GM18505 (cell line): ENCODE measurements around the gene RNF183.

ENCODE experiments used
- ATAC-seq: cut with Tn5 transposase; IDR thresholded peaks from one replicate; pipeline ENCODE4 v1.9.1; 2021; ENCODE audit not compliant: unreplicated experiment
- POLR2A ChIP-seq: IDR thresholded peaks from 4 replicates; pipeline ENCODE4 v1.6.1; 2011; ENCODE audit warnings: borderline replicate concordance; ENCODE audit not compliant: insufficient read depth, insufficient read length; ENCODE audit errors: extremely low read depth

The RNF183 gene

DNA sequence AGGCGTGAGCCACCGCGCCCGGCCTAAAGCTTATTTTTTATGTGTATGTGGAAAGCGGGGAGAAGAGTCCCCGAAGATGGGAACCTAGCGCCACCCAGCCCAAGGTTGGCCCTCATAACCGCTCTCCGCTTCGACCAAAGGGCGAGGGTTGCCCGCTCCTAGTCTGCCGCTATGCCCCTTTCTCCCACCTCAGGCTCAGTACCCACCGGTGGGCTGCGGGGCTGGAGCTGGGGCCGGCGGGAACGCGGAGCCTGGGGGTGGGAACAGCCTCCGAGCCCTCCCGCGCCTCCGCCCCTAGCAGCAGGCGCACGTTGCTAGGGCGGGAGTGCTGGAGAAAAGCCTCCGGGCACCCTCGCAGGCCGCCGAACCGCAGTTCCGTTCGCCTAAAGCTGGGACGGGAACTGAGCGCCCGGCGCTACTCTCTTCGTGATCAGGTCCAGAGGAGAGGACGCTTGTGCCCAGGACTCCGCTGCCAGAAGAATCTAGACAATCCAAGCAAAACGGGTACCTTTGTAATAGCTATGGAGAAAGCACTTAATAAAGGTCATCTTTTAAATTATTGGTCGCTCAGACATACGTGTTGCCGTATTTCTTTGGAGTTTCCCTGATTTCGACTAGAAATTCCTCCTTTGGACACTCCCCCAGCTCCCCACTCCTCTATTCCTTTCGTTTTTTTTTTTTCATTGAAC lies 37.0 kb upstream of the RNF183 start, which contains the start of gene WDR31:
Gene WDR31, minus strand, starts transcription at position 265 of the 689 bp plus-strand sequence. CDS start 8,253 bp downstream, outside the sequence.
- peak; percentile 96 for ATAC-seq
- TF ChIP-seq POLR2A: peak; percentile 73

DNA sequence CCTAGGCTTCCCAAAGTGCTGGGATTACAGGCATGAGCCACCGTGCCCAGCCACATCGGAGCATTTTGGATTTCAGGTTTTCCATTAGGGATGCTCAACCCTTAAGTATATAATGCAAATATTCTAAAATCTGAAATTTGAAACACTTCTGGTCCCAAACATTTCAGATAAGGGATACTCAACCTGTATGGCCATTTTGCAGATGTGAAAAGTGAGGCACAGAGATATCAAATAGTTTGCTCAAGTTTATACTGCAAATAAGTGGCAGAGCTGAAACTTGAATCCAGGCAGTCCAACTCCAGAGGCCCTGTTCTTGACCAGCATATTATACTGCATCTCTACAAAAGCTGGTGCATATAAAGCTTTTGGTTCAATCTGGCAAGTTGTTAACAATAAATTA lies 34.5 kb upstream of the RNF183 start:
- TF ChIP-seq POLR2A: no peak
- no peak for ATAC-seq

DNA sequence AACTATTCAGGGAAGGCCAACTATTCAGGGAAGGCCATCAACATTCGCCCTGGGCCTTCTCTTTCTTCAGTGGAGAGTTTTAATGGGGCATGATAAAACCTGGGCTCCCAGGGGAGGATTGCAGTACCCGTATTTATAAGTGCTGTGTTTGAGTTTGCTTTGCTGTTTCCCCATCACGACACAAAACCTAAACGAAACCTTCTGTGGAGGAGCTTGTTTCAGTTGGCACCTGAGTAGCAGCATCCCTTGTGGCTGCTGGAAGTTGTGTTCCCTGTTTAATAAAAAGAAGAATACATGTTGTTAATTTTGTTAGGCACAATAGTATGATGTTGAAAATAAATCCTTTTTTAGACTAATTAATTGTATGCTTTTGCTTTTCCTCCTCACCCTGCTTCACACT lies 28.6 kb upstream of the RNF183 start:
- no peak for TF ChIP-seq POLR2A
- ATAC-seq: no peak

DNA sequence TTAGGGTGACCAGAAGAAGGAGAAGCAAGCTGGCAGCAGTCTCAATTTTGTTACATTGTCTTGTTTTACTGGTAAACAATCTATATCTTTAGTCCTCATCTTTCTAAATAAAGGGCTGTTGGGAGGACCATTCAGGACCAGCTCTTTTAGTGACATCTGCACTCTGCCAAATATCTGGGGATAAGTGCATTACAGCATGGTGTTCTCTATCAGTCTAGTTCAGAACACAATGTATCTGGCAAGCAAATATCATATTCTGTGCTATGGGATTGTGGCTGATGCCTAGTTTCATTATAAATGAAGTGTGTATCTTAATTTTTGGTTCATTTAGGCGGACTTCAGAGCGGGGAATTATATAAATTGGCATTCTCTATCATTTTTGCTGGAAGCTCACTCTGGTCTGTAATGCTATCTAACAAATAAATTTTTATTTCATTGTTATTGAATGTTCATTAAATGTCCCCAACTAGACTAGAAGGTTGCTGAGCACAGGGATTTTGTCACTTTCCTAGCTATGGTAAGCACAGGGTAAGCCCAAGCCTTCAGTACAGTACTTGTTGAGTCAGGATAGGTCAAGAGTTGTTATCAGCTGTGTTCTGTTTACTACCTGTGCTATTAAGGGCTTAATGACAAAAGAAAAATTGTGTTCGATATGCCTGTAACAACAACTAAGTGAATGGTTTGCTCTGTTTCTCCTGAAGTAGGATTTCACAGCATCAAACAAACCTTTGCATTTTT lies 25.0 kb upstream of the RNF183 start:
- ATAC-seq: no peak
- no peak for TF ChIP-seq POLR2A

DNA sequence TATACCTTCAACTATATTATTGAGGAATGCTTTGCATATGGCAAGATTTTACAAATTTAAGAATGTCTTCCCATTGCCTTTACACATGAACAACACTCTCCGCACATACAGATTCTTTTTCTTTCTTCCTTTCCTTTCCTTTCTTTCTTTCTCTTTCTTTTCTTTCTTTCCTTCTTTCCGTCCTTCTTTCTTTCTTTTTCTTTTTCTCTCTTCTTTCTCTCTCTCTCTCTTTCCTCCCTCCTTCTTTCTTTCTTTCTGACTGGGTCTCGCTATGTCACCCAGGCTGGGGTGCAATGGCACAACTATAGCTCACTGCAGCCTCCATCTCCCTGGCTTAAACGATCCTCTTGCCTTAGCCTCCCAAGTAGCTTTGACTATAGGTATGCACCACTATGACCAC lies 23.1 kb upstream of the RNF183 start:
- no peak for TF ChIP-seq POLR2A
- ATAC-seq: no peak

DNA sequence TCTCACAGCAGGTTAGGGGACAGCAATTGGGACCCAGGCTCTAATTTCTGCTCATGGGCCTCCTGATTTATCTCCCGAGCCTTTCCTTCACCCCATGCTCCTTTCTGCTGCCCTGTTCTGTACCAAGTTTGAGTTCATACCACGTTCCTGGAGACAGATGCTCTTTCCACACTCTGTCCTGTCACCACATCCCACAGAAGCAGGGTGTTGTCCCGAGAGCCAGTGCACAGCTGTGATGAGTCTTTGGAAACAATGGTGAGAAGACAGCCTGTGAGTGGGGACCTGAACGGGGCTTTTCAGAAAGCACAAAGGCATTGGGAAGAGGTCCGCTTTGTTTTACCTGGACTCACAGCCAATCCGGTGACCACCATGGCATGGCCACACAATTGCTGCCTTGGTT lies 19.5 kb upstream of the RNF183 start:
- ATAC-seq: no peak
- TF ChIP-seq POLR2A: no peak

DNA sequence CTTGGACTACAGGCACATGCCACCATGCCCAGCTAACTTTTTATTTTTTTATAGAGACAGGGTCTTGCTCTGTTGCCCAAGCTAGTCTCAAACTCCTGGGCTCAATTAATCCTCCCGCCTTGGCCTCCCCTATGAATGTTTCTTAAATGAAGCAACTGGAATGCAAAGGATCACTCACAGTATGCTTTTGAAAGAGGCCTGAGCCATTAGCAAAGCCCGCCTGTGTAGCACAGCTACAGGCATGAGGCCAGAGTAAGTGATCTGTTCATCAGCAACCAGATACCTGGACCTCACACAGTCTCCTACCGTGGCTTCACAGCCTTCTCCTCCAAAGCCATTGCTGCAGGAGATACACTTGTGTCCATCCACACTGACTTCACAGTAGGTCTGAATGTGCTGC lies 16.9 kb upstream of the RNF183 start:
- no peak for ATAC-seq
- TF ChIP-seq POLR2A: no peak

DNA sequence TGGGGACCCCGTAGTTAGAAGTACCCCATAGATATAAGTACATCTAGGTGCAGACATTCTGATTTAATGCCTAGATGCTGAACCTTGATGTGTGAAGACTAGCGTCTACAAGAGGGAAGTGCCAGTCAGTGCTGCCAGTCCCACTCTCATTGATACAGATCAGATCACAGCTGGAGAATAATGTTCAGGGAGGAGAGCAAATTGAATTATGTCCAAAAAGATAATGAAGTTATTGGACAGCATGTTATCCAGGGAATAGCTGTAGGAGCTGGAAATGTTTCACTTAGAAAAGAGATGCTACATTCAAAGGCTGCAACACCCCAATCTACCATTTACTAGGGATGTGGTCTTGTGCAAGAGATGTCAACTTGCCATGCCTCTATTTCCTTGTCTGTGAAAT lies 15.9 kb upstream of the RNF183 start:
- no peak for ATAC-seq
- no peak for TF ChIP-seq POLR2A

DNA sequence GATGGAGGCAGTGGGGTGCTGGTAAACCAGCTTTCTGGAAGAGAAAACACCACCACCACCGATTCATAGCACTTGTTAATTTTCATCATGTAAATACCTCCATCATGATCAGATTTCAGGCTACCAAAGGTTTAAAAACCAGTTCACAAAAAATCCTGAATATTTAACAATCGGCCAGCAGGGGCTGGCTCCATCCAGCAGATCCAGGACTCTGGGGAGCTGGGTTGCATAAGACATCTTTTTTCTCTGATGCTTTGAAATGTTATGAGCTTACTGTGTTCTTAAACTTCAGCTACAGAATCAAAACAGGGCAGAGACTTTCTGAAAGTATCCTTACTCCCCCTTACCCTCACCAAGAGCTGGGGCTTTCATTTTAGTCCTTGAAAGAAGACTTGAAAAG lies 14.6 kb upstream of the RNF183 start:
- ATAC-seq: no peak
- no peak for TF ChIP-seq POLR2A

DNA sequence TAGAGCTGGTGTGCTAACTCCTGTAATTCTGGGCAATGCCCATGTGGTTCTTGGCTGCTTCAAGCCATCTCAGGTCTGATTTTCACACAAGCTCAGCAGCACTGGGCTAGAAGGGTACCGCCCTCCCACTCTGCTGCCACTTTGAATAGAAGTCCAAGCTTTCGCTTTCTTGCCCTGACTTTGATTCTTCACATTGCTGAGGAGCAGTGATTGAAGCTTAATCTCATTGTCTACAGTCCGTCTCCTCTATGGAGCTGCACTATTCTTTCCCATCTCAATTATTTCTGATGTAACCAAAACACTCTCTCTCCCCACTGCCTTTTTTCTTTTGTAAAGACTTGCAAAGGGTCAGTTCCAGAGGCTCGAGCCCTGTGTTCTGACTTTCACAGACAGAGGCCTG lies 12.9 kb upstream of the RNF183 start:
- no peak for ATAC-seq
- no peak for TF ChIP-seq POLR2A

DNA sequence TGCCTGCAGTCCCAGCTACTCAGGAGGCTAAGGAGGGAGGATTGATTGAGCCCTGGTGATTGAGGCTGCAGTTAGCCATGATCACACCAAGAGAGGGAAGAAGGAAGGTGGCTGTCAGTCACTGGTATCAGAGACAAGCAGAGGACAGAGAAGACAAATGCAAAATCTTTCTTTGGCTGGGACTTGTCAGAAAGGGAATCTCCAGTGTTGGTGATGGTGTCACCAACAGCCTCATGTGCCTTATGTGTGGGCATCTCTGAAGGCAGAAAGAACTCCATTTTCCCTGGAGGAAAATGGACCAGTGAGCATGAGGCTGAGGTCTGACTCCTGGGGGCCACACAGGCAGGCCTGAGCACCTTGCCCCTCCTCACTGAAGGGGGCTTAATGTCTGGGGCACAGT lies 12.1 kb upstream of the RNF183 start:
- TF ChIP-seq POLR2A: no peak
- ATAC-seq: no peak

DNA sequence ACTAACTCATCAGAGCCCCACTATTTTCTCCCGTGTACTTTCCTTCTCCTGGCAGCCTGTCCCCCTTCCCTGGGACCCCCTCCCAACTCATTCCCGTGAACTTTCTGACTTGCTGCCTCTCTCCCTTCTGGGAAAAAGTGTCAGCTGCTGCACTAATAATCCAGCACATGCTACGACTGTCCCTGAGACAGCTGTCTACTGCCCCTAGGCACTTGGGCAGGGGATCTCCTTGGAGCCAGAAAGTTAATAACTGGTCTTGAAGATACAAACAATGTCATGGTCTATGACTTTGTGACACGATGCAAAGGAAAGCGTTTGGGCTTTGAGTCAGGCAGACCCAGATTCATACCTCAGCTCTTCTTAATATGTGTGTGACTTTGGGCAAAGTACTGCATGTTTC lies 10.1 kb upstream of the RNF183 start:
- no peak for ATAC-seq
- TF ChIP-seq POLR2A: no peak

DNA sequence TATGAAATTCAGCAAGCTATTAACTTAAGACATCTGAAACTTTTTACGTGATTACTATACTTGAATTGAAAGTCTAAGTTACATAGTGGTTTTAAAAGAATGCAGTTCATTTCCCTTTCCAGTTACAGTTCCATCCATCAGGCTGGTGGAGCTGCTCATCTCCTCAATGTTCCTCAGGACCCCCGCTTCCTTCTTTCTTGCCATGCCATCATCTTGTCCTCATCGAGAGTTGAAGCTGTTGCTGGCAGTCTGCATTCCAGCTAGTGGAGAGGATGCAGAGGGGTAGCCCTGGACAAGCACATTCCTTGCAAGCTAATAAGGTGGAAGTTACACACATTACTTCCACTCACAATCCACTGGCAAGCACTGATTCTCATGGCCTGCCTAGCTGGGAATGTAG lies 8.8 kb upstream of the RNF183 start:
- ATAC-seq: no peak
- no peak for TF ChIP-seq POLR2A

DNA sequence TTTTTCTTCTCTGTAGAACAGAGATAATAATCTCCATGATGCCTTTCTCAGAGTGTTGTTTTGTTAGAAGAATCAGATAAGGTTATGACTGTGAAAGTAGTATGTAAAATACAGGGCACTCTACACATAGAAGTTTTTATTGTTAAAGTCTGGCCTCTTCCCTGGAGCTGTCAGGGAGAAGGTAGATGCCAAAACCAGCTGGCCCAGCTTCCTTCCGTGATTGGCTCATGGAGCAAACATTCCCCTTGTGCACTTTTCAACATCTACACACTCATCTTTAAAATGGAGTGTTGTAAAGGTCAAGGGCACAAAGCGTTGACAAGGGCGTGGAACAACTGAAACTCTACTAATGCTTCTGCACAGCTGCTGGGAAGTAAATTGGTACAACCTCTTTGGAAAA lies 7.4 kb upstream of the RNF183 start:
- no peak for ATAC-seq
- no peak for TF ChIP-seq POLR2A
